AML-193 (cell line): Measurements from ENCODE around the gene TIMP4.

Experiments
- DNase-seq, 2 experiments: peaks; one replicate each; lab custom pipeline; 2025; lab: John Stamatoyannopoulos, UW

Gene TIMP4

DNA sequence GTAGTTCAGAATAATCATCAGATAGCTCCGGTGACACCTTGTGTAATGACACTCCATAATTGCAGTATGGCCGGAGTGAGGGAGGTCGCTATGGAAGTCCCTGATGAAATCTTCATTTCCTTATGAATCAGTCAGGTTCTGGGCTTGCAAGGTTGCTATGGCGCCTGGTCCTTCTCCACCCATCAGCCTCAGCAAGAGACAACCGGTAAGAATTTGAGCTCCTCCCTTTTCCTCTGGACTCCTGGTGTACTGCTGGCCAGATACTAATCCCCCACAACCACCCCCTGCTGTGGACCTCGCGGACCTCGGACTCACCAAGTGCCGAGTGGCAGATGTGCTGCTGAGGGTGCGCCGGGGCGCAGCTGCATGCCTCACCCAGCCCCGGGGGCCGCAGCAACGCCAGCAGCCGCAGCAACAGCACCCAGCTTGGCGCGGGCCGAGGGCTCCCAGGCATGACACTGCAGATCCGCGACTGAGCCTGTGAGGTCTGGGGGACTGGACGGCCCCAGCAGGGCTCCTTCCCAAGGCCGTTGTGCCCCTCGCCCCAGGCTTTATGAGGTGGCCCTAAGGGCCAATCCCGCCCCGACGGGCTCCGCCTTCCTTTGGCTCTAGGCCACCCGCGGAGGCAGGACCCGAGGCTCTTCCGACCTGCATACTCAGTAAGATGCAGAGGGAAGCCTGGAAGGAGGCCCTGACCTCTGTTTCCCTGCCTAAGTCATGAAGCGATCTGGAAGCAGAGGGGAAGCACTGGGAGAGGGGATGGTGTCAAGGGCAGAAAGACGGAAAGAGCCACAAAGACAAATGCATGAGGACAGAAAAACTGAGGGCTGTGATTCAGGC, at the start of gene TIMP4:
Gene TIMP4 (minus strand): TSS at position 526 of the 840 bp plus-strand sequence. CDS start 72 bp downstream, at position 454.
- no peak for DNase-seq

GRCh38 chr3:12205171-12205570, 46.5 kb upstream of the TIMP4 start:
- no peak for DNase-seq

DNA sequence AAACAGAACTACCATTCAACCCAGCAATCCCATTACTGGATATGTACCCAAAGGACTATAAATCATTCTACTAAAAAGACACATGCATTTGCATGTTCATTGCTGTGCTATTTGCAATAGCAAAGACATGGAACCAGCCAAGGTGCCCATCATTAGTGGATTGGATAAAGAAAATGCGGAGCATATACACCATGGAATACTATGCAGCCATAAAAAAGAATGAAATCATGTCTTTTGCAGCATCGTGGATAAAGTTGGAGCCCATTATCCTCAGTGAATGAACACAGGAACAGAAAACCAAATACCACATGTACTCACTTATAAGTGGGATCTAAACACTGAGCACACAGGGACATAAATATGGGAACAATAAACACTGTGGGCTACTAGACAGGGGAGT, 43.1 kb upstream of the TIMP4 start:
- DNase-seq, result no peak

GRCh38 chr3:12198301-12198700, 39.6 kb upstream of the TIMP4 start:
- peak; percentile 36 to 48 for DNase-seq

DNA sequence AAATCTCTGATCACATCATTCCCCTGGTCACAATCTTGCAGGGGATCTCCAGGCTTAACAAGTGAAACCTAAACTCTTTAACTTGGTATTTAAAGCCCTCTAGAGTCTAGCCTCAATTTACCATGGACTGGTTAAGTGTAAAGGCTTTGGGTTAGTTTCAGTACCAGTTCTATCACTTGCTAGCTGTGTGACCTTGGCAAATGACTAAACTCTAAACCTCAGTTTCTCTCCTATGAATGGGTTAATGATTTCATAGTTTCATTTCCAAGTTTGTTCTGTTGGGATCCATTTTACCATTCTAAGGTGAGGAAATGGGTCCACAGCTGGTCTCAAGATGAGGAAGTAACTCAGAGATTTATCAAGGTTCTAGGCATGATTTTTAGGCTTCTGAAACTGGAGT, 38.8 kb upstream of the TIMP4 start:
- DNase-seq, result no peak

GRCh38 chr3:12196684-12197083, 38.0 kb upstream of the TIMP4 start:
- DNase-seq, result no peak

- no peak for DNase-seq
Observed at GRCh38 chr3:12195231-12195630, 36.5 kb upstream of the TIMP4 start.

- no peak for DNase-seq
Observed at GRCh38 chr3:12194669-12195161, 36.0 kb upstream of the TIMP4 start.

- DNase-seq, result peak; percentile 97 to 99
Observed at GRCh38 chr3:12194209-12194608, 35.5 kb upstream of the TIMP4 start.

DNA sequence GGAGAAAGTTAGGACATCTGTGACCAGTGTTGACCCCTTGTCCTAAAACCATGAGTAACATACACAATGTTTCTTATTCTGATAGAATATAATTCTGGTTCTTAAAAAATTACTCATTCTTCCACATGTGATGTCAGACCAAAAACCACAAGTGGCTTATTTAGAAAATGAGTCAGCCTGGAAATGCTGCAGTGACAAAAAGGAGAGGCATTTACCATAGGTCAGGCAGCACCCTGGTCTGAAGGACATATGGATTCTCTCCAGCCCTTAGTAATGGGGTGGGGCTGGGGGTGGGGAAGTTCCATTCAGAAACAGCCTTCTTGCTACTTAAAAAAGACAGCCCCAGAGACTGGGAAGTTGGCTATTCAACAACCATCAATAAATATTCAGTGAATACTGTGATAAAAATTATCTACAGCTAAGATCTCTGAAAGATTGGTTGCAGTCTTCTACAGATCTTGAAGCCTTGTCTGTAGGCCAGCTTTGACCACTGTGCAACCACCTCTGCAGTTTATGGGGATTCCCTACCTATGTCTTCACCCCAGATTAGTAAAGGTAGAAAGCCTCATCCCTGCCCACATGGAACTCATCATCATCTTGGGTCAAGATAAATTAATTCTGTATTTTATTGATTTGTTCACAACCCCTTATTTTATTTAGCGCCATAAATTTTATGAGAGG, 34.9 kb upstream of the TIMP4 start:
- peak; percentile 88 to 93 for DNase-seq

DNA sequence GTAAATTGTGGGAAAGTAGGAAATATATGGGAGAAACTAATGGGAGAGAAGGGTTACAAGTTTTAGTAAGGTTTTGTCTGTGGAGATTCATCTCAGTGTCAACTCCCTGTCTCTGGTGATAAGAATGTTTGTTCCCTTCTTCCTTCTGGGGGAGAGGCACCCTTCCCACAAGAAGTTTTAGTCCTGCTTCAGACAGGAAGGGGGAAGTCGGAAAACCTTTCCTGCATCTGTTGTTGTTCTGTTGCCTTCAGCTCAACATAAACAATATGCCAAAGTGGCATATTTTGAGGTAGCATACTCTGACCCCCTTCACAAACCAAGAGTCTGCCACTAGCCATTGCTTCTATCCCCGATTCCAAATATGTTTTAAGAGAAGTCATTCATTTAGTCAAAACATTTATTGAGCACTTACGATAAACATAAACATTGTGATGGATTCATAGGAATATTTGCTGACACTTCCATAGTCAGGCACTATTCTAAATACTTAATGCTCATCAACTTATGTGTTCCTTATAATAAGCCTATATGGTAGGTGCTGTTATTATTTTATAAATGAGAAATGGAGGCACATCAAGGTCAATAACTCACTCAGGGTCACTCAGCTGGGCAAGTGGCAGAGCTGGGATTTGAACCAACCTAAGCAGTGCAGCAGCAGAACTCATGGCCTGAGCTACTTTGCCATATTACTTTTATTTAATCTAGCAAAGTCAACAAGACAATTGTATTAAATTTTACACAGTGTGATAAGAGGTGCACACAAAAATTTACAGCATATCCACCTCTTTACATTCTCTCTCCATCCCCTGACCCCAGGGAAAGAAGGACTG, 34.2 kb upstream of the TIMP4 start:
- DNase-seq, result no peak

- no peak for DNase-seq
Observed at GRCh38 chr3:12192173-12192572, 33.5 kb upstream of the TIMP4 start.

DNA sequence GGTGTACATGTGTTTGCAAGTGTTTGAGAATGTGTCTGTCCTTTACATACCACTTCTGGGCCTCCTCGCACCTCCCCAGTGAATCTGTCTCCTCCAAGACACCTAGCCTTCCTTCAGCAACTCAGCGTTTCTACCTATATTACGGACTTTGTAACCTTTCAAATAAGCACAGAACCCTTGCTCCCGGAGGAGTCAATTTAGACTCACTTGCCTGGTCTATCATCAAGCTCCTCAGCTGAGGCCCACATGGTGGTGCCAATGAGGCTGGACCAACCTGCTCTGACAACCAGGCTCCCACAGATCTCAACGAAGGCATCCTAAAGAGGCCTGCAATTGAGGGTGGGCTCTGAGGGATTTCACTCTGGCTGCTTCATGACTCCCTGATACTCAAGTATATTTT, 32.8 kb upstream of the TIMP4 start:
- DNase-seq, result no peak

DNA sequence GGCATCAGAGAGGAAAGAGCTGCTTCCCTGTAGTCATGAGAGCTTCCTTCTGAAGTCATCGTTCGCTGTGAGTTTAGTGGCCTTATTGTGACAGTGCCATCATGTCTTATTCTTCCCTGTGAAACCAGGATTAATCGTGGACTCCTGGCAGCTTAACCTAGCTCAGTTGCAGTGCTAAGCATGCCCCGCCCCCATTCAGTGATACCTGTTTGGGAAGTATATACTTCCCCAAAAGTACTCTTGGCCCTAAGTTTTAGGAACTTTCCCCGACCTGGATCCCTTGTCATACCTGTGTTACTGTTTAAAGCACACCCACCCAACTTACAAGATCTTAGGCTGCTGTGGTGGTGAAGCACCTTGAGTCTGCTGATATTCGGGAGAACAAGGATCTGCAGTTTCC, 32.1 kb upstream of the TIMP4 start:
- no peak for DNase-seq

DNA sequence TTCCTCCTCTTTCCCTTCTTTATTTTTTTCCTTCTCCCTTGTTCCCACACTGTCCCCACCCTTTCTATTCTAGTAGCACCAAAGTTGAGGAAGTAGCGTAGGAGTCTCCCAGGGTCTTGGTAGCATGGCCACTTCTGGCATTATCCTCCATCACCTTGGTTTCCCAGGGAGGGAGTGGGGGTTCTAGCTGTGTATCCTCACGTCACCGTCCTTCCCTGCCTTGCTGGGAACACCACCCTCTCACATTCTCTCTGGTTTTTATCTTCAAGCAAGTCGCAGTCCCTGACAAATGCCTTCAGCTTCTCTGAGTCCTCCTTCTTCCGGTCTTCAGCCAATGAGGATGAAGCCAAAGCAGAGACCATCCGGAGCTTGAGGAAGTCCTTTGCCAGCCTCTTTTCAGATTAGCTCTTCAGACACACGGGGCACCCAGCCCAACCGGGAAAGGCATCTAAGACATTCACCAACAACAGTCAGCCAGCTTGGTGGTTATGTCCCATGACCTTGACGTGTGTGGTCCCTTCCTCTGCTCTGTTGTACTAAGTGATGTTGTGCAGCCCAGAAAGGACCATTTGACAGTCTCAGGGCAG, 31.6 kb upstream of the TIMP4 start:
- no peak for DNase-seq

DNA sequence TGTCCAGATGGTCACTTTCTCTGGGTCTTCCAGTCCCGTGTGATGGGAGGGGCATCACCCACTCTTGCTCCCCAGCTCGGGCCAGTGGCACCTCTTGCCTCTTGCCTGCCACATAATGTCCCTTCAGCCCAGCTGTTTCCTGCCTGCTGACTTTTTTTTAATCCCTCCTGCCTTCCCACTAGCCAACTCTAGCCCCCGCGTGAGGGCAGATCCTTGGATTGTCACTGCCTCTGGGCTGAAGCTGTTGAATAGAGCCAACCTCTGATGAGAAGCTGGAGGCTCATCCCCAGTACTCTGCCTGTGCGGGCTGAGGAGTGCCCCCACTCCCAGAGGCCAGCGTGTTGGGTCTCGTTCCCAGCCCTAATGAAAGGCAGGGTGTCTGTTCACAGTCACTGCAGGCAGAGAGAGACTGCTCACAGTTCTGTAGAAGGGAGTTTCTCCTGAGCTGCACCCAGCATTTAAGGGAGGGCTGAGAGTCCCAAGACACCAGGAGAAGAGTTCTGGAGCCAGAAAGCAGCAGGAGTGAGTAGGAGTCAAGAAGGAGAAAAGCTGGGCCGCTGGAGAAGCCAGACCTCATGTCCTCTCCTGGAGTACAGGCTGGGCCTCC, 30.1 kb upstream of the TIMP4 start:
- DNase-seq, result peak in 1 of 2 experiments; percentile 3

DNA sequence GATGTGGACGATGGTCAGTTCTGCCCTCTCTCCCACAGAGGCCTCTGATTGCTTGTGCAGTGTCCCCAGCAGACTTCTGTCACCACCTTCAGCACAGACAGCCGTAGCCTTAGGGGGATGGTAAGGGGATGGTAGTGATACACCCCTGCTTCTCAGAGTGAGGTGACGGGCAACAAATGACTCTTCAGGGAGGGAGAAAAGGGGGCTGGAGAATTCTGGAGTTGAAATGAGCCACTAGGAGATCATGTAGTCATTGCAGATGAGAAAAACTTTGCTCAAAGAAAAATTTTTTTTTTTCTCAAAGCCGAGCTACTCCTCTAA, 29.6 kb upstream of the TIMP4 start:
- no peak for DNase-seq

DNA sequence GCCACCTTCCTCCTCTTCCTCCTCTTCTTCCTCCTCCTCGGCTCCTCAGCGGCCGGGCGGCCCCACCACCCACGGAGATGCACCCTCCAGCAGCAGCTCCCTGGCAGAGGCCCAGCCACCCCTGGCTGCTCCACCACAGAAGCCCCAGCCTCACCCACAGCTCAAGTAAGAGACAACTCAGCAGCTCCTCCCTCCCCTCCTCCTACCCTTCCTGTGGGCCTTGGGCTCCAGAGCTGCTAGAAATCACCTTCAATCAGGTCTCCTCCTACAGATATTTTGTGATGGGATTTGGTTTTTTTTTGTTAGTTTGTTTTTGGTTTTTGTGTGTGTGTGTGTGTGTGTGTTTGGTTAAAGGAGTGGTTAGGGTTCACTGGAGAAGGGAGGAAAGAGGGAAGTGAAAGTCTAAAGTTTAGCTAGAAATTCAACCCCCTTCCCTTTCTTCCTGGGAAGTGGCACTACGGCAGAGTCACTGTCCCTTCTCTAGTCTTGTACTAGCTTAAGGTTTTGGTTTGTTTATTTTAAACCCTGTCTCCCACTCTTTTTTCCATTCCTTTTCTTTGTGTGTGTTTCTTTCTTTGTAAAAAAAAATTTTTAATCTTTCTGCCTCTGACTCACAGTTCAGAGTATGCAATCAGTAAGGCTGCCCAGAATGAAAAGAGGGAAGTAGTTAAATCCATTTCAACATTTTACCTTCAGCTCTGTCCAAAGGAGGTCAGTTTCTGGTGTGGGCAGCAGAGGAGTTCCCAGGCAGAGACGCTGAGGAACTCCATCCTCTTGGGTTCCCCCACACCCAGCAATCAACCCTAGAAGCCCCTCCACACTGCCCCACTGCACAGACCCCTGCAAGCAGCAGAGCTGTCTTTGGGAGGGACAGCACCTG, 29.0 kb upstream of the TIMP4 start:
- peak; percentile 96 to 98 for DNase-seq

- DNase-seq, result no peak
Observed at GRCh38 chr3:12186515-12187286, 28.0 kb upstream of the TIMP4 start.

DNA sequence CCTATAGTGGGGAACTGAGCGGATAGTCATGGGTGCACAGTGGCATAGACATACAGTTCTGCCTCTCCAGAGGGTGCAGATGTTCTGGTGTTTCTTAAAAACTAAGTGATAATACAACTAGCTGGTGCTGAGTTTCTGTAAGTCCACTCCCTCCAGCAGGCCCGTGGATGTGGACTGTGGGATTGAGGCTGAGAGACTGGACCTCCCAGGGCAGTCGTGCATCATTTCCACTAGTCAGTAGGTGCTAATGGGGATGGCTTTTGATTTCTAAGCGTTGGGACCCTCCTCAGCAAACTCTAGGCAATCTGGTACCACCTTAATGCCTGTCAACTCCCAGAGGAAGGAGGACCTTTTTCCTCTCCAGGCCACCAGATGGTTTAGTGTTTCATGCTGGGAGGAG, 27.3 kb upstream of the TIMP4 start:
- no peak for DNase-seq
